Brain microvascular endothelial cell (primary cell): ENCODE results near the gene LAMA4.

Experiments
- DNase-seq: peaks from one replicate; pipeline ENCODE4 v3.0.0-alpha.2; 2020
- H3K27ac ChIP-seq: fragments of 250-450 bp; sonication (Bioruptor Pico); 2 replicates; pipeline ENCODE4 v1.5.1; 2020; ENCODE audit warnings: mild to moderate bottlenecking, moderate library complexity
- H3K27me3 ChIP-seq: fragments of 250-450 bp; sonication (Bioruptor Pico); replicated peaks from 2 replicates; pipeline ENCODE4 v1.5.1; 2020; ENCODE audit warnings: mild to moderate bottlenecking
- H3K36me3 ChIP-seq: fragments of 250-450 bp; sonication (Bioruptor Pico); replicated peaks from 2 replicates; pipeline ENCODE4 v1.5.1; 2020; ENCODE audit warnings: mild to moderate bottlenecking
- H3K4me3 ChIP-seq: 2 replicates; pipeline ENCODE4 v1.5.1; 2011; ENCODE audit warnings: low read depth, mild to moderate bottlenecking, control low read depth, low read length, moderate library complexity
- in situ Hi-C: cut with HindIII; loops from 2 replicates; pipeline ENCODE4 v1.10.0; 2017; ENCODE audit warnings: low sequenced_read_pairs, low pct_ligation_motif_present
- TF ChIP-seq, protein P1 (sequence below): IDR thresholded peaks from 2 replicates; pipeline ENCODE4 v1.5.1; 2011; ENCODE audit warnings: low read depth, mild to moderate bottlenecking, moderate library complexity, low read length, control low read depth, inconsistent platforms; ENCODE audit errors: missing control alignments

LAMA4 gene

DNA sequence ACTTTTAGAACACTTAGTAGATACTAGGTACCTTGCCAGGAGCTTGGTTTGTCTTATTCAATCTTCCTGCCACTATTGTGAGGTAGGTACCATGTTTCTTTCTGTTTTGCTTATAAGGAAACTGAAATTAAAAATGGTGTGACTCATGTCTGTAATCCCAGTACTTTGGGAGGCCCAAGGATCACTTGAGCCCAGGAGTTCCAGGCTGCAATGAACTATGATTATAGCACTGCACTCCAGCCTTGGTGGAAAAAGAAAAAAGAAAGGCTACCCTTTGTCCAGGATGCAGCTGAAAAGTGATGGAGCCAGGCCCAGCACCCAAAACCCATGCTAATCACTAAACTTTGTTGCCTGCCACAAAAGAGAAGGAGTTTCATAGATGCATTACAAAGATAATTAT, 34.1 kb upstream of the LAMA4 start:
- Histone ChIP-seq H3K4me3 (no peak overlapping the region), H3K27ac (no peak overlapping the region), H3K27me3 (no peaks in the 10 kb centered on the region), H3K36me3 (no peaks in the 10 kb centered on the region)
- in situ Hi-C loops = no loop called here
- DNase-seq = no peak
- TF ChIP-seq, protein P1, sequence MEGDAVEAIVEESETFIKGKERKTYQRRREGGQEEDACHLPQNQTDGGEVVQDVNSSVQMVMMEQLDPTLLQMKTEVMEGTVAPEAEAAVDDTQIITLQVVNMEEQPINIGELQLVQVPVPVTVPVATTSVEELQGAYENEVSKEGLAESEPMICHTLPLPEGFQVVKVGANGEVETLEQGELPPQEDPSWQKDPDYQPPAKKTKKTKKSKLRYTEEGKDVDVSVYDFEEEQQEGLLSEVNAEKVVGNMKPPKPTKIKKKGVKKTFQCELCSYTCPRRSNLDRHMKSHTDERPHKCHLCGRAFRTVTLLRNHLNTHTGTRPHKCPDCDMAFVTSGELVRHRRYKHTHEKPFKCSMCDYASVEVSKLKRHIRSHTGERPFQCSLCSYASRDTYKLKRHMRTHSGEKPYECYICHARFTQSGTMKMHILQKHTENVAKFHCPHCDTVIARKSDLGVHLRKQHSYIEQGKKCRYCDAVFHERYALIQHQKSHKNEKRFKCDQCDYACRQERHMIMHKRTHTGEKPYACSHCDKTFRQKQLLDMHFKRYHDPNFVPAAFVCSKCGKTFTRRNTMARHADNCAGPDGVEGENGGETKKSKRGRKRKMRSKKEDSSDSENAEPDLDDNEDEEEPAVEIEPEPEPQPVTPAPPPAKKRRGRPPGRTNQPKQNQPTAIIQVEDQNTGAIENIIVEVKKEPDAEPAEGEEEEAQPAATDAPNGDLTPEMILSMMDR = no peak

DNA sequence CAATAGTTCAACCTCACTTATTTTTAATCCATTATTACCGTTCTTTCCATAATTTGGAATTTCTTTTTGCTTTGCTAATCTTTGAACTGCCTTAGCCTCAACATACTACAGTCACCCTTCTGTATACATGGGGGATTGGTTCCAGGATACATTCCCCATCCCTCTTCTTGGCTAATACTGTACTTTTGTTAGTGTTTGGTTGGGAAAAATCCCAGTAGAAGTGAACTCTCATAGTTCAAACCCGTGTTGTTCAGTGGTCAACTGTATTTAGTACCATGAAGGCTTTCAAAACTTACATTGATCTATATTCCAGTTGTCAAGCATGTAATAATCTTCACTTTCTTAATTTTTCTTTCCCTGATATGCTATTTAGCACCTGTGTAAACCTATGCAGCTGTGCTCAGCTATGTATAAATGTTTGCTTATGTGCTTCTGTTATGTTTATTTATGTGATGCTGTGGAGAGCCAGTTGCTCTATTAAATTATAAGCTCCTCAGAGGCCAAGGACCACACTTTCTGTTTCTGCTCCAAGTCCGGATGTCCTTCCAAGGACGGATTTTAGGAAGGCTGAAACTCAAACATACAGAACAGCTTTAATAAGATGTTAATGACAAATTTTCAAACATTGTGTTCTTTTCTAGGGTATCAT, 33.3 kb upstream of the LAMA4 start:
- Histone ChIP-seq H3K36me3 (no peaks in the 10 kb centered on the region), H3K4me3 (no peak overlapping the region), H3K27me3 (no peaks in the 10 kb centered on the region), H3K27ac (no peak overlapping the region)
- TF ChIP-seq, protein P1 = no peak
- in situ Hi-C loops = no loop called here
- DNase-seq = no peak

DNA sequence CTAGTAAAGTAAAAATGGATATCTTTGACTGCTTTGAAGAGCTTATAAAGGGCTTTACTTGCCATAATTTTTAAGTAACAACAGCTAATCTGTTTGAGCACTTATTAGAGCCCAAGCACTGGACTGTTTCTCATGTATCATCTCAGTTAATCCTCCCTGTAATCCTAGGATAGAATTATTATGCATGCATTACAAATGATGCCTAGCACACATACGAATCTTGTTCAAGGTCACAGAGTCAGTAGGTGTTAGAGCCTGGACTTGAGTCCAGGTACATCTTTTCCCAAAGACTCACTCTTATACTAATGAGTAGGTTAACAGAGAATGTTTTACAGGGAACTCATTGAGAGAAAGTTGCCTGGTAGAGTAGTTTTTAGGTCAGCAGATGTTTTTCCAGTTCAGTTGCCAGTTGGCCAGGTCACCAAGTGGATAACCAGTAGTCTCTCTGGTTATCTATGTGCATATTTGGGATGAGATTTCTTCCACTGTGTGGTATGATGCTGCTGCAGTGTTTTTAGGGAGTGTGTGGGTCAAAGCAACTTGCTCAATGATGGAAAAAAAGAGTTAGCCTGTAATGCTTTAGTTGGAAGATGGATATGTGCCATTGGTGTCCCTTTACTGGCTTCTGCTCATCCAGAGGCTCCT, 32.3 kb upstream of the LAMA4 start:
- in situ Hi-C loops = no loop called here
- H3K27me3 ChIP-seq = no peaks in the 10 kb centered on the region
- no peak overlapping the region for H3K27ac ChIP-seq

DNA sequence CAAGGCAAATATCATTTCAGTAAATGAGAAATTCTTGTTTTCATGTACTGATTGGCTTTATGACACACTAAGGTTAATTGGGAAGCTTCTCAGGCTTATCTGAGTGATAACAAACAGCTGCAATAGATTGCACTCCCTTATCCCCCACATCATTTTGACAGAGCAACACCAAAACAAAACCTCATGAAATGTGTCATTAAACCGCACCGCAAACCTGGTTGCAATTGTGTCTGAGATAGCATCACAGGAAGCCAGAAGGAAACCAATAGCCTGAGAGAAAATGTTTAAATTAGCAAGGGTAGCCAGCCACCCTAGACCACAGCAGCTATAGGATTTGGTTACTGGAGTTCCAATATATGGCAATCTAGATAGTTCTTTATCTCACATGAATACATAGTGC, 31.6 kb upstream of the LAMA4 start:
- Histone ChIP-seq H3K27ac (no peak overlapping the region), H3K27me3 (no peaks in the 10 kb centered on the region), H3K4me3 (no peak overlapping the region), H3K36me3 (no peaks in the 10 kb centered on the region)
- in situ Hi-C loops = no loop called here
- DNase-seq = no peak
- TF ChIP-seq, protein P1 = no peak

More for the DNA sequence above, 32.3 kb upstream of the LAMA4 start:
- TF ChIP-seq, protein P1 = no peak
- Histone ChIP-seq H3K36me3 (no peaks in the 10 kb centered on the region), H3K4me3 (no peak overlapping the region)
- DNase-seq = no peak

DNA sequence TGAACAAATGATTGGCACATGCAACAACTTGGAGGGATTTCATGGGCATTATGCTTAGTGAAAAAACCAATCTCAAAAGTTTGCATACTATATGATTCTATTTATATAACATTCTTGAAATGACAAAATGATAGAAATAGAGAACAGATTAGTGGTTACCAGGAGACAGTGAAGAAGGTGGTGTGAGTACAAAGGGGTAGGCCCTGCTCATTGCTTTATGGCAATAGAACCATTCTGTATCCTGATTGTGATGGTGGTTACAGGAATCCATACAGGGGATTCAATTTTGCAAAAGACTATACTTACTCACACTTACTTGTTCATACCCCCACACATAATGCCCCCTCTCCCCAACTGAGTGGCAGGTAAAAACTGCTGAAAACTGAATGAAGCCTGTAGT, 30.2 kb upstream of the LAMA4 start:
- no peak for DNase-seq
- in situ Hi-C loops = no loop called here
- Histone ChIP-seq H3K27ac (no peak overlapping the region), H3K36me3 (no peaks in the 10 kb centered on the region), H3K4me3 (no peak overlapping the region), H3K27me3 (no peaks in the 10 kb centered on the region)
- TF ChIP-seq, protein P1 = no peak
